HG02938 (cell line): ENCODE measurements around the gene UBE3A.

Experiments
- ATAC-seq: cut with Tn5 transposase; IDR thresholded peaks from one replicate; pipeline ENCODE4 v1.9.1; 2021; ENCODE audit warnings: mild to moderate bottlenecking, moderate library complexity; ENCODE audit not compliant: unreplicated experiment

UBE3A gene

DNA sequence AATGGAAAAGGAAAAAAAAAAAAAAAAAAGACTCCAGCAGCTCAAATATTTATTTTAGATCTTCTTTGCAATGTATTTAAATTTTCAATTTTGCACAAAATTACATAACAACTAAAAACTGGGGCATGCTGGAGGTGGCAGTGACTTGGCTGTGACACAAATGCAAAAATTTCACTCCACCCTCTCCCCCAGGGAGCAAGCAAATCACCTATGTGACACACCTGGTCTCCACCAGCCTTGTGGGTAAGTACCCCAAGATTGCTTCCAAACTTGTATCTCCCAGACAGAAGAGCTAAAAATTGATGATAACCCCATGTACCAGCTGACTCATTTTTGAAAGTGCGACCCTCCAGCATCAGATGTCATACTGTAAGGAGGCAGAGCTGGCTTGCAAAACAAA lies 32.0 kb downstream of the UBE3A start:
- no peak for ATAC-seq

DNA sequence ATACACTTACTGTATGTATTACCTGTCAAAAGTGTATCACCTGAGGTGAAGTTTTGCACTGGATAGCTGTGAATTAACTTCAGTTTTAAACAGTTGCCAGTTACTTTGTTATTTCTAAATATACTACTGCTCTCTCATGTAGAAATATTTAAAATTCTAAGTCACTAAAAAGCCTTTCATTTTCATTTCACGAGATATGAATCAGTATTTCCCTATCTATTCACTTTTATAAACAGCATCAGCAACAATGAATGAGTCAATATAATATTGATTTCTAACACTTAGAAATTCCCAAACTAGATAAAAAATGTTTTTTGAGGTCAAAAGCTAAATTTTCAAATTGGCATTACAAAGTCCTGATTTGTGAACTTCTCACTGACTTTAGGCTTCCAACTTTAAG lies 32.6 kb downstream of the UBE3A start:
- no peak for ATAC-seq

DNA sequence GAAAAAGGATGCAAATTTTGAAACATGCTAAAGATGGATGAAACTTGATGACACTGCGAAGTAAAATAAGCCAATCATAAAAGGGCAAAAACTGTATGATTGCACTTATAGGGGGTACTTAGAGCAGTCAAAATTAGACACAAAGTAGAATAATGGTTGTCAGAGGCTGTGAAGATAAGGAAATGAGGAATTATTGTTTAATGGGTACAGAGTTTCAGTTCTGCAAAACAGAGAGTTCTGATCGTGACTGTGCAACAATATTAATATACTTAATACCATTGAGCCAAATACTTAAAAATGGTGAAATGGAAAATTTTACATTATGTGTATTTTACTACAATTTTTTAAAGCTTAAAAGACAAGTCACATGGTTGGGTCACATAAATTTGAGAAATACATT lies 35.1 kb downstream of the UBE3A start:
- peak; percentile 57 for ATAC-seq

DNA sequence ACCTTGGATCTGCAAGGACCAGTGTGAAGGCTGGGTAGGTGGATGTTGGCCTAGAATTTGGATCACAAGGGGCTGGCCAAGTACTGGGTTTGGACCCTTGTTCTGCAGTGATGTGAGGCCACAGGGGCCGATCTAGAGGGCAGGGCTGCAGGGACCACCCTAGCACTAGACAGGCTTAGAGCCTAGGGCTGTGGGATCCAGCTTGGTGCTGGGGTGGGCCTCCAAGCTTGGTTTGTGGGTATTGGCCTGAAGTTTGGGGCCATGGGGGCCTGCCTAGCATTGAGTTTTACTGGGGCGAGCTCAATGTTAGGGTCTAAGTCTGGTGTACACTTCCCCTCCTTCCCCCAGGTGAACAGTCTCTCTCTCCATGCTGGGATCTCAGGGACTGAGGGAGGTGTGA lies 36.5 kb downstream of the UBE3A start:
- ATAC-seq = no peak

DNA sequence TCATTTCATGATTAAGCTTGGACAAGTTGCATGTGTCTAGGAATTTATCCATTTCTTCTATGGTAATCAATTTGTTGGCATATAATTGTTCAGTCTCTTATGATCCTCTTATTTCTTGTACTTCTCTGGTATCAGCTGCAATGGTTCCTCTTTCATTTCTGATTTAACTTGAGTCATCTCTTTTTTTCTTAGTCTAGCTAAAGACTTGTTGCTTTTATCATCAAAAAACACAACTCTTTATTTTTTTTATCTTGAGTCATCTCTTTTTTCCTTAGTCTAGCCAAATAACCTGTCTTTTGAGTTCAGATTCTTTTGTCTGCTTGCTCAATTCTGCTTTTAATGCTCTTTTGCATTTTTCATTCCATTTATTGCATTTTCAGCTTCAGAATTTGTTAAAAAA lies 37.3 kb downstream of the UBE3A start:
- no peak for ATAC-seq

DNA sequence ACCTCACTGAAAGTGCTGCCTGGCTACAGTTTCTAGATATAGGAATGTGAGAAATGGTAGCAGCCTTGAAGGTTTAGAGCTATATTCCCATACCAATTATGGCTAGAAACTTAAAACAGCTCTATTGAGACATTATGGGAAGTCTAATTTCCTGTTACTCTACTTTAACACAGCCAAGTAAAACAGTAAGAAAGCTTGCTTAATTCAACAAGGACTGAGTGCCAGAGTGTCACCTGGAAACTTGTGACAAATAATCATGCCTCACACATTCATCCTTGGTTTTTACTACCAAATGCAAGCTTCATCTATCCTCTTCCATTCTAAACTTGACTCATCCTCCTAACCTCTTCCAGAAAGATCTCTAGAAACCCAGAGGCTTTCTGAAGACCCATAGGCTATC lies 41.7 kb downstream of the UBE3A start:
- ATAC-seq = no peak

DNA sequence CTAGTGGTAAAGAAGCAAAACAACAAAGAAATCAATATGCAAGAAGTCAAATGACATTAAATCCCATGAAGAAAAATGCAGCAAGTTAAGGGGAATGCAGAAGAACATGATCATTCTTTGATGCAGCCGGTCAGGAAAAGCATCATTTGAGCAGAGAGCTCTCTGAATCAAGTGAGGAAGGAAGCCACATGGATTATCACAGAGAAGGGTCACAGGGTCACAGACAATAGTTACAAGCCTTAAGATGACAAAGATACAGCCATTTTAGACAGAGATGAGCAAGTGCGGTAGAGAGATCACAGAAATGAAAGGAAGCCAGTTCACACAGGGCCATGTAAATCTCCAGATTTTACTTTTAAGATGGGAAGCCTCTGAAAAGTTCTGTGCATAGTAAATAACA lies 43.9 kb downstream of the UBE3A start:
- ATAC-seq = no peak

DNA sequence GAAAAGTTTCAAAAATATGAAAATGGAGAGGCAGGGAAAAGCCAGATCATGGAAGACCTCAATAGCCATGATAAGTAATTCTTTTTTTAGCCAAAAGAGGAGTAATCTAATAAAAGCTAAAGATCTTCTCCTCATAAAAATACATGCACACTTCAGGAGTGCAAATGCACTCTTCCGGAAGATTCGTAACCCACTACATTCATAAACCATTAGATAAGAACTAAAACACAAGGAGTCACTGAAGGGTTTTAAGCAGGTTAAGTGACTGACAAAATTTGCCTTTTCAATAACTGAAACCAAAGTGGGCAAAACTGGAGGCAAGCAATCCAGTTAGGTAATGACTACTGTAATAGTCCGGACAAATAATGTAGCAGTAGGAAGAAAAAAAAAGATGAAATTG lies 46.0 kb downstream of the UBE3A start:
- no peak for ATAC-seq

DNA sequence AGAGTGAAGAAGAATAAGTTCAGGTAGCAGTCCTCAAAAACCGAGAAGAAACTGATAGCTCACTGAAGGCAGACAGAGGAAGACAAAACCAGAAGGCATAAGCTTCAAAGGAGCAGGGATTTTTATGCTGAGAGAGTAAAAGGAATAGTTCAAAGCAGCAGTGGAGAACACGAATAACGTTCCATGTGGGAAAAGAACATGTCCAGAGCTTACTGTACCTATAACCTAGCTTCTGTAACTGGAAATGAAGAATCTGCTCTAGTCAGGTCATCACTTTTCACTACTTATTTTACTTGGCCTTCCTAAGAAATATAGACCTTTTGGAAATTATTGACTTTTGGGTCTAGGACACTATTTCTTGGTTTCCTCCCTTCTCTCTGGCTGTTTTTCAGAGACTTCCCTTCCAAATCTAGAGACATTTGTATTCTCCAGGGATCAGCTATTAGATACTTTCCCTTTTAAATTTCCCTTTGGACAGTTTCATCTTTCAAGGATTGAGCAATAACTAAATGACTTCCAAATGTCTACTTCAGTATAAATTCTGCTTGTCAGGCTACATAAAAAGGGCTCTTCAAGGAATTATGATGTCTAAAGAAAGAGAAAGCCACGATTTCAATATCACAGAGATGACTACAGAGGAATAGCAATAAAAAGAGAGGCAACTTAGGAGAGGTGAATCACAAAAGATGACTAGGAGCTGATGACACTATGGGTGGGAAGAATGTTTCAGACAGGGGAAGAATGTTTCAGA lies 46.7 kb downstream of the UBE3A start:
- no peak for ATAC-seq

DNA sequence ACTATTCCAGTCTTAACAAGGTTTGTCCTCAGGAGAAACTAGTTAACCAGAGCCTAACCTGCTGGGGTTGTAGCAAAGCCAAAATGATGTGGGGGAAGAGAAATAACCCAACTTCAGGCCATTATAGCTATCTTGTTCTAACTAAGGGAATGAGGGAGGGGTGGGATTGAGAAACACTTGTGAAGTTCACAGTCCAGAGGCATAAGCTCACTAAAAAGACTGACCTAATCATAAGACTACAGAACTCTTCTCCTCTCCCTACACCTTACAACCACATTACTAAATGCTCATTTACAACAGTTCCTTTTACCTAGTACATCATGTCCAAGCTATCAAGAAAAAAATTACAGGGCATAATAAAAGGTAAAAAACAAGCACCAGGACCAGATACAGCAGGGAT lies 52.8 kb downstream of the UBE3A start:
- ATAC-seq = no peak

DNA sequence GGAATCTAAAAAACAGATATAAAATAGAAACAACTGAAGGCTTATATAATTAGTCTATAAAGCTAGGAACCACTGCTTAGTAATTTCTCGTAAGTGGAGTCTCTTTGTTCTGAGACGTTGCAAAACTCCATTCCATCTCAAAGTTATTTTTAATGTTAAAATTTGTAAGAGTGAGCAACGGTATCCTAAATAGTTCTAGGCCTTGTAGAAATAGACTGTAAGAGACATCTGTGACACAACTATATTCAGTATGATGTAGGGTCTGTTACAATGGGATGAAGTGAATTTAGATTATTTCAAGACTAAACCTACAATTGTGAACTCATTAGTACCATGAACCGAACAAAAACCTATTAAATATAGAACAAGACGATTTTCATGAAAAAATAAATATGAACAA lies 57.2 kb downstream of the UBE3A start:
- ATAC-seq = no peak

DNA sequence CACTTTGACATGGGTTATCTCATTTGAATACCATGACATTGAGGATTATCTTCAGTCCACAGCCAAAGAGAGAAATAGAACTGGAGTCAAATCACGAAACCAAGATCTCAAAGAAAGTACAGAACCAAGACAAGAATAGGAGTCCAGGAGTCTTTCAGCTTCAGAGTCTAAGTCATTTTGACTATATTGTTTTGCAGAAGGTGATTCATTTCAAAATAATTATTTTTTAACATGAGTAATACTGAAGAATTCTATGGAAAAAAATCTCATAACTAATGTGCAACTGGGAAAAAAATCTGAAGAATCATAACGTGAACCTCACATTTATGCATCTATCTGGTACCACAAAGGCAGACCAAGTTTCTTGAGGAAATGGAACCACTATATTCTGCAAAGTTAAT lies 60.3 kb downstream of the UBE3A start:
- no peak for ATAC-seq

DNA sequence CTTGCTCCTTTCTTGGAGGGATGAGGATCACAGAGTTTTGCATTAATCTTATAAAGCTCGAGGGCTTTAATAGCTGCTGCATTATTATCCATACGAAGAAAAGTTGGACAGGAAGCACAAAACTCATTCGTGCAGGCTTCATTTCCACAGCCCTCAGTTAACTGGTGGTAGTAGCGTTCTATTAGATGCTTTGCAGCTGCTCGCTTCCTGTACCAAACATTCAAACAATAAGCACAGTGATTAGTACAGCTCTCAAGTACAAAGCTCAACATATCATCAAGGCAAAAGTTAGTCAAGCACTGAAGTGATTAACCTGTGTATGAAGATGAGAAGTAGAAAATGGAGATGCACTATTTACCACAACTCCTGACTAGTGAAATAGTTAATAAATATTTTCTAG lies 63.3 kb downstream of the UBE3A start:
- no peak for ATAC-seq

DNA sequence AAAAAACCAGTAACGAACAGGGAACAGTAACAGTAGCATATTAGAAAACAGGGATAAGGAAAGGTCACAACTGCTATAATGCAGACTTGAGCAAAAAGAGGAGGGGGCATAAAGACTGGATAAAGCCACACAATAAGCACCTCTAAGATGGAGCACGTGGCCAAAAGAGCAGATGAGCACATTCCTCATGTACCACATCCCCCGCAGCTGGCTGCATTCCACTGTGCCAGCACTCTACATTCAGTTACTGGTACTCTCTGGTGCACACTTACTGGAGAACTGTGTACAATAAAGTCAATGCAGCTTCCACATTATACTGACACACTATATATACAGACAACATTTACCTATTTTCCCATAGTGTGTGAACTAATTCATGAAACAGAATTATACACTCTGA lies 64.7 kb downstream of the UBE3A start:
- ATAC-seq = no peak

DNA sequence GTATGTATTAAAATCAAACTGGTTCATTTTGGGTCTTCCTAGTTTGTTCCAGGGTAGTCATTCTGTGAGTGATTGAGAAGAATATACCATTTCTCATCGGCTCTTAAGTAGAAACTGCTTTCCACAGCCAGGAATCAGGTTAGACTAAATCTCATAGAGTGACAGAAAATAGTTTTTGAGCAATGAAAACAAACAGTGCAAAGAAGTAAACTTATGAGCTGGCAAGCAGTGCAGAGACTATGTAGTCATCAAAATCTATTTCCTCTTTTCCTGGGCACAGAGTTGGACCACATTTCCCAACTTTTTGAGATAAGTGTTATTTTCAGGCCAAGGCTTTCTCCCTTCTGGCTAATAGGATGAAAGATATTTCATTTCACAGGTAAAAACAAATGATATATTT lies 66.5 kb downstream of the UBE3A start:
- ATAC-seq = no peak

DNA sequence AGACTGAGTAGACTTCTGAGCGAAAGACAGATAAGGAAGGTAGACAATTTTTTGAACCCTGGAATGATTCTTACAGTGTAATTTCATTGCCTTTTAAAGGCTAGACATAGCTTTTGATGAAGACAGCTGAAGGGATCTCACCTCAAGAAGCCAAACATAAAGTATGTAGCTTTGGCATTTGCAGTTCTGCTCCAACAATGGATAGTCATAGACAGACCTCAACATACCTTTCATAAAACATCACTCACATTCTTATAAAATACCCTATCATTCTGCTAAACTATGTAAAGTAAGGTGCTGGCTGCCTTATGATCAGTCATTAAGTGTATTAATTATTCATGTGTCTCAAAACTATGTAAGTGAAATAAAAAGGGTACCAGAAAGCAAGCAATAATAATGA lies 70.0 kb downstream of the UBE3A start:
- ATAC-seq = no peak

DNA sequence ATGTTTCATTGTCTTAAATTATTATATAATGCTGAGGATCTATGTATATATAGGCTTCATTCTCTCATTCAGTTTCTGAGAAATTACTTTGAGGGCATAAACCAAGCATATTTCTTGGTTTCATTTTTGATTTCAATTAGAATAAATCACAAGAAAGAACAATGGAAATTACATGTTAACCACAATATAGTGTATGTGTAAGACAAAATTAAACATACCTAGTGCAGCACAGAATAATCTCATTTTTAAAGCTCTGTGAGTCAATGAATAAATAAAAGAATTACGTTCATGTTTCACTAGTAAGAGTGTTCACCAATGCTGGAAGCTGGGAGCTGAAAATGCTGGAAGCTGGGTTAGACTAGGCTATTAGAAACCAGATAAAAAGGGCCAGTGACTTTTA lies 72.8 kb downstream of the UBE3A start:
- no peak for ATAC-seq

DNA sequence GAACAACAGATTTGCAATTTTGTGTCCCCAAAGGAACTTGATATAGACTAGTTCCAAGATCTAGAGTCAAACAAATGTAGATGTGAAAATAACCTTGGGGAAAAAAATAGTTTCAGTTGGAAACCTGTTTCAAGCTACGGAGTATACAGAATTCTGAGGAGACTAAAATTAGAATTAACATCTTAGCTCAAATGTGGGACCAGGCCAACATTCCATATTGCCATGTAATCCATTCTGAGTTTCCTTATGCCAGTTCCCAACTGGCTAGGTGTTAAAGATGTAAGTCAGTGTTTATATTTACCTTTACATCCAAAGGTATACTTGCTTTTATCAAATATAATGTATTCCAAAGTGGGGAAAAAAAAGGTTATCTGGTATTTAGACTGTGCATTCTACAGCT lies 76.3 kb downstream of the UBE3A start:
- no peak for ATAC-seq

DNA sequence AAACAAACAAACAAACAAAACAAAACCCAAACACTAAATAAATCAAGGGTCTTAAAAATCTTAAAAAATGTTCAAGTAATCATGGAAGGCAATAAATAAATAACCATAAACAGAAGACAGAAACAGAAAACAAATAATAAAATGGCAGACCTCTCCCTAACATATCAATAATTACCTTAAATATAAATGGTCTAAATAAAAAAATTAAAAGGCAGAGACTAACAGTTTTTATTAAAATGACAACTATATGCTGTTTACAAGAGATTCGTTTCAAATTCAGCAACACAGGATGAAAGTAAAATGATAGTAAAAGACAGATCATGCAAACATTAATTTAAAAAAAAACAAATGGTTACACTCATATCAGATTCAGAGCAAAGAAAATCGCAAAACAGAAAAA lies 91.1 kb downstream of the UBE3A start:
- ATAC-seq = no peak

DNA sequence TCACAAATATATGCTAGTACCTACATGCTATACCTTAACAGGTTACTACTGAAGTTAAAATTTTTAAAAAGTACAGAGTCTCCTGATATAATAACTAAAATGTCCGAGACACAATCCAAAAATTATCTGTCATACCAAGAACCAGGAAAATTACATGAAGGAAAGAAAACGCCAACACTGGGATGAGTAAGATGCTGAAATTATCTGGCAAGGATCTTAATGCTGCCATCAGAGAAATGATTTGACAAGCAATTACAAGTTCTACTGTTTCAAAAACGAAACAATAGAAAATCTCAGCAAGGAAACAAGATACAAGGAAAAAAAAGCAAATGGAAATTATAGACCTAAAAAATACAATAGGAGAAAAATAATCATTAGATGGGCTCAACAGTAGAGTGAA lies 92.5 kb downstream of the UBE3A start:
- no peak for ATAC-seq

DNA sequence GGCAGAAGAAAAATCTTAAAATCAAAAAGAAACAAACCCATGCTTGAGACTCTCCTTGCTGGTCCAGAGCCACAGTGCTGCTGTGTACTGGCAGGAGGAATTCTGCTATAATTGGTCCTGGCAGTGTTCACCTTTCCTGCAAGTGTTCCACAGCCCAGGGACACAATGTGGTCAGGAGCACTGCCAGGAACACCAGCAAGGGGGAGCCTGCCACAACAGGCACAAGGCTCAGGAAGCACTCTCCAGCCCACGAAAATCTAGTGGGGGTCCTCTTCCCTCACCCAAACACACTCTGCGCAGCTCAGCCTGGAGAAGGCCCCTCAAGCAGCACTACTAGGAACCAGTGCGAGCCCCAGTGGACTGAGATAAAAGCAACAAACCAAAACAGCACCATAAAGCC lies 92.9 kb downstream of the UBE3A start:
- ATAC-seq = no peak

DNA sequence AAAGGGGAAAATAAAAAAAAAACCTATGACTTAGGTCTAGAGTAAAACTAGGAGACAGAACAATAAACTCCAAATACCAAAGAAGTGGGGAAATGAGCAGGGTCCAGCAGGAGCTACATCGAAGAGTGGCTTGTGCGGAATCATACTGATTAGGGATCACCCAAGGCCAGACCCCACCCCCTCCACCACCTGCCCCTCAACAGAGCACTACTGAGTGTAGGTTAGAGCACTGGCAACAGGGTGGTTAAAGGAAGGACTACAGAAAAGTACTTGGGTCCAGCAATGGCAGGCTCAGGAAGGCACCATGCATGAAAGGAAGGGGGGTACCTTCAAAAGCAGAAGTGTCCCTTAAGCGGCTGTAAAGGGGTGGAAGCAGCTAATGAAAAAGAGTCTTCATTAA lies 96.2 kb downstream of the UBE3A start:
- no peak for ATAC-seq

DNA sequence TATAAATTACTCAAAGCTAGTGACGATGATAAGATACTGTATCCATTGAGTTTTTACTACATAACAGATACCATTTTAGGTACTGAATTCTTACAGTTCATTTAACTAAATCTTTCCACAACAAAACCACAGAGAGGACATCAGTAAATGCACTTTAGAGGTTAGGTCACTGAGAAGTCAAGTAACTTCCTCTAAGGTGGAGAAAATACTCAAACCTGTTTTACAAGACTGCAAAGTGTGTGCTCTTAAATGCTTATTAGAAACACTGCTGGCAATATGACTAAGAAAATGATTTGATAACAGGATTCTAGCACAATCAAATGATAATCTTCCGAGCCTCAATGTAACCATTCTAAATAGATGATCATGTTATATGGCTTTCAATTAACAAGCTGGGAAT lies 99.4 kb downstream of the UBE3A start:
- no peak for ATAC-seq
